Mesenchymal stem cell (in vitro differentiated cells and primary cell): ENCODE data around the gene ZNF79.

Experiments
- DNase-seq: peaks from one replicate; pipeline ENCODE4 v3.0.0-alpha.2; 2013
- H2AFZ ChIP-seq: one replicate; pipeline ENCODE4 v1.6.1; 2013; ENCODE audit warnings: low read depth, mild to moderate bottlenecking, control low read depth, inconsistent platforms, low read length, moderate library complexity
- H2AK5ac ChIP-seq: 2 replicates; pipeline ENCODE4 v1.6.1; 2013; ENCODE audit warnings: low read length, moderate library complexity, mild to moderate bottlenecking, inconsistent platforms; ENCODE audit not compliant: severe bottlenecking
- H2BK120ac ChIP-seq: one replicate; pipeline ENCODE4 v1.6.1; 2013; ENCODE audit warnings: low read depth, mild to moderate bottlenecking, inconsistent platforms, low read length, moderate library complexity
- H2BK12ac ChIP-seq, 2 experiments: one replicate each; pipeline ENCODE4 v1.6.1; 2013; ENCODE audit warnings: inconsistent platforms in 2 of 2, low read length in 2 of 2, mild to moderate bottlenecking in 2 of 2, moderate library complexity in 2 of 2, control low read depth in 1 of 2
- H2BK15ac ChIP-seq: one replicate; pipeline ENCODE4 v1.6.1; 2013; ENCODE audit warnings: mild to moderate bottlenecking, low read depth, inconsistent platforms; ENCODE audit not compliant: poor library complexity, severe bottlenecking
- H2BK5ac ChIP-seq: 2 replicates; pipeline ENCODE4 v1.6.1; 2013; ENCODE audit warnings: low read depth, mild to moderate bottlenecking, low read length, control low read depth, inconsistent platforms; ENCODE audit not compliant: poor library complexity, severe bottlenecking
- H3K14ac ChIP-seq, 2 experiments: one replicate each; pipeline ENCODE4 v1.6.1; 2013; ENCODE audit warnings: inconsistent platforms in 2 of 2, low read length in 2 of 2, control low read depth in 1 of 2, mild to moderate bottlenecking in 1 of 2, moderate library complexity in 1 of 2
- H3K18ac ChIP-seq, 2 experiments: one replicate each; pipeline ENCODE4 v1.6.1; 2013; ENCODE audit warnings: inconsistent platforms in 2 of 2, low read length in 2 of 2, control low read depth in 1 of 2, low read depth in 1 of 2, mild to moderate bottlenecking in 1 of 2
- H3K23ac ChIP-seq, 2 experiments: one replicate each; pipeline ENCODE4 v1.6.1; 2013; ENCODE audit warnings: inconsistent platforms in 2 of 2, low read length in 2 of 2, mild to moderate bottlenecking in 2 of 2, moderate library complexity in 2 of 2, control low read depth in 1 of 2
- H3K27ac ChIP-seq: 2 replicates; pipeline ENCODE4 v1.5.1; 2013; ENCODE audit warnings: mild to moderate bottlenecking, moderate library complexity, low read length, control low read depth, inconsistent platforms; ENCODE audit not compliant: poor library complexity, severe bottlenecking
- H3K27me3 ChIP-seq, 2 experiments: 2 replicates each; pipeline versions ENCODE4 v1.6.1 to v1.7.0; 2013; ENCODE audit warnings: low read length in 2 of 2, mild to moderate bottlenecking in 2 of 2, moderate library complexity in 2 of 2, control low read depth in 1 of 2, inconsistent platforms in 1 of 2; ENCODE audit not compliant: control insufficient read depth in 1 of 2, insufficient read depth in 1 of 2
- H3K36me3 ChIP-seq, 2 experiments: 2 replicates each; pipeline versions ENCODE4 v1.6.1 to v1.7.0; 2013; ENCODE audit warnings: low read length in 2 of 2, control low read depth in 1 of 2, inconsistent platforms in 1 of 2, low read depth in 1 of 2, mild to moderate bottlenecking in 1 of 2; ENCODE audit not compliant: insufficient read depth in 2 of 2, control insufficient read depth in 1 of 2
- H3K4ac ChIP-seq, 2 experiments: one replicate each; pipeline ENCODE4 v1.6.1; 2013; ENCODE audit warnings: inconsistent platforms in 2 of 2, low read length in 2 of 2, mild to moderate bottlenecking in 2 of 2, moderate library complexity in 2 of 2, control low read depth in 1 of 2, low read depth in 1 of 2
- H3K4me1 ChIP-seq: 2 replicates; pipeline ENCODE4 v1.6.1; 2013; ENCODE audit warnings: low read depth, low read length, control low read depth; ENCODE audit not compliant: control insufficient read depth, insufficient read depth
- H3K4me2 ChIP-seq: 2 replicates; pipeline ENCODE4 v1.6.1; 2013; ENCODE audit warnings: low read length, mild to moderate bottlenecking, inconsistent platforms; ENCODE audit not compliant: poor library complexity, severe bottlenecking
- H3K4me3 ChIP-seq, 2 experiments: 2 replicates each; pipeline versions ENCODE4 v1.5.1 to v1.7.0; 2013; ENCODE audit warnings: low read length in 2 of 2, mild to moderate bottlenecking in 2 of 2, control low read depth in 1 of 2, low read depth in 1 of 2; ENCODE audit not compliant: insufficient read depth in 1 of 2
- H3K79me1 ChIP-seq: replicated peaks from 2 replicates; pipeline ENCODE4 v1.6.1; 2013; ENCODE audit warnings: mild to moderate bottlenecking, control low read depth, low read length, inconsistent platforms; ENCODE audit not compliant: poor library complexity, severe bottlenecking
- H3K9ac ChIP-seq: 2 replicates; pipeline ENCODE4 v1.7.0; 2013; ENCODE audit warnings: mild to moderate bottlenecking, low read length, moderate library complexity
- H3K9me3 ChIP-seq: 2 replicates; pipeline ENCODE4 v1.7.0; 2013; ENCODE audit warnings: mild to moderate bottlenecking, low read length; ENCODE audit not compliant: control insufficient read depth
- H4K8ac ChIP-seq: one replicate; pipeline ENCODE4 v1.6.1; 2013; ENCODE audit warnings: inconsistent platforms, mild to moderate bottlenecking, low read length, moderate library complexity
- H4K91ac ChIP-seq: one replicate; pipeline ENCODE4 v1.6.1; 2013; ENCODE audit warnings: mild to moderate bottlenecking, low read length, inconsistent platforms
- WGBS: methylation state at CpG from one replicate; pipeline ENCODE4 v1.1.7; 2013; ENCODE audit warnings: mixed read lengths; 5-methylcytosine and 5-hydroxymethylcytosine counted together

Gene ZNF79

DNA sequence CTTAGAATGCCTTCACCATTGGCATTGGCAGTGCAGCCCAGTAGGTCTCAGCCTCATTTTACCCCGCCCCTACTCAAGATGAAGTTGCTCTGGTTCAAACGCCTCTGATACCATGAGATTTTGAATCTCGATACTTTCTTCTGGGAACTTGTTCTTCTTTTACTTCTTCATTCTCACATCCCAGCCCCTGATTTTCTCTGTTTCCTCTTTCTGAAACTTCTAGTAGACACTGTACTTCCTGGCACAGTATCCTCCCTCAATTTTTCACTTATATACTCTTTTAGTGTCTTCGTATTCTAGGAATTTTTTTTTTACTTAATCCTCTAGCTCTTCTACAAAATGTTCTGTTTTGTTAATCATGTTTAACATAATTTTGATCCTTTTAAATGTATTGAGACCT, 13.1 kb upstream of the ZNF79 start:
- H2BK12ac ChIP-seq: no peak overlapping the region
- H3K4me2 ChIP-seq: no peak overlapping the region
- H3K4me3 ChIP-seq: no peak overlapping the region
- no peak overlapping the region for H4K8ac ChIP-seq
- H3K27ac ChIP-seq: no peak overlapping the region
- H3K4ac ChIP-seq: no peak overlapping the region
- no peak overlapping the region for H2AFZ ChIP-seq
- no peaks in the 10 kb centered on the region for H3K9me3 ChIP-seq
- H2BK120ac ChIP-seq: no peak overlapping the region
- no peak overlapping the region for H3K14ac ChIP-seq
- no peak overlapping the region for H3K9ac ChIP-seq
- no peak overlapping the region for H3K23ac ChIP-seq
- H2AK5ac ChIP-seq: no peak overlapping the region
- H4K91ac ChIP-seq: no peak overlapping the region
- H3K18ac ChIP-seq: no peak overlapping the region
- H3K4me1 ChIP-seq: peaks cover 11% of the 10 kb centered on the region
- no peaks in the 10 kb centered on the region for H3K79me1 ChIP-seq
- no peak for DNase-seq
- peaks cover 0 to 7% of the 10 kb centered on the region in 2 experiments for H3K36me3 ChIP-seq
- no peak overlapping the region for H2BK5ac ChIP-seq
- H2BK15ac ChIP-seq: no peak overlapping the region
- peaks cover 0 to 68% of the 10 kb centered on the region in 2 experiments for H3K27me3 ChIP-seq
- WGBS: 93% methylated on average over 3 of the region's 4 CpGs

DNA sequence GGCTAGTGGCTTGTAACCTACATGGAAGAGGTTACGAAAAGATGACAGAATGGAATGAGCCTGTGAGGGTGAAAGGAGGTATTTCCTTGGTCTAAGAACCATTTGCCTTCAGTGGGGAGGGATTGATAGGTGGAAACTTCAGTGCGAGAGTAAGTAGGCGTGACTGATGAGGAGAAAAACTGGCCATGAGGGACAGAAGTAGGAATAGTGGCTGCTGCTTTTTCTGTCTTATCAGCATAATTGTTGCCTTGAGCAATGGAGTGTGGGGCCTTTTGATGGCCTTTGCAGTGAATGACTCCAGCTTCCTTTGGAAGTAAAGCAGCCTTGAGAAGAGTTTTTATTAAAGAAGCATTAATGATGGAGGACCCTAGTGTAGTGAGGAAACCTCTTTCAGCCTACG, 9.0 kb upstream of the ZNF79 start:
- DNase-seq: no peak
- no peaks in the 10 kb centered on the region for H3K9me3 ChIP-seq
- no peak overlapping the region for H2AK5ac ChIP-seq
- no peak overlapping the region for H3K14ac ChIP-seq
- H2BK120ac ChIP-seq: no peak overlapping the region
- no peaks in the 10 kb centered on the region for H3K79me1 ChIP-seq
- WGBS: 84% methylated on average over 3 of the region's 4 CpGs
- no peak overlapping the region for H4K91ac ChIP-seq
- no peak overlapping the region for H3K18ac ChIP-seq
- H3K4me1 ChIP-seq: no peaks in the 10 kb centered on the region
- H3K4me3 ChIP-seq: no peak overlapping the region
- H3K4me2 ChIP-seq: no peak overlapping the region
- H3K4ac ChIP-seq: no peak overlapping the region
- H2BK12ac ChIP-seq: no peak overlapping the region
- H3K9ac ChIP-seq: no peak overlapping the region
- H3K23ac ChIP-seq: no peak overlapping the region
- peaks cover 0 to 4% of the 10 kb centered on the region in 2 experiments for H3K36me3 ChIP-seq
- H2BK5ac ChIP-seq: no peak overlapping the region
- H4K8ac ChIP-seq: no peak overlapping the region
- no peak overlapping the region for H2BK15ac ChIP-seq
- H2AFZ ChIP-seq: no peak overlapping the region
- H3K27me3 ChIP-seq: peaks cover 0 to 67% of the 10 kb centered on the region in 2 experiments
- H3K27ac ChIP-seq: no peak overlapping the region

DNA sequence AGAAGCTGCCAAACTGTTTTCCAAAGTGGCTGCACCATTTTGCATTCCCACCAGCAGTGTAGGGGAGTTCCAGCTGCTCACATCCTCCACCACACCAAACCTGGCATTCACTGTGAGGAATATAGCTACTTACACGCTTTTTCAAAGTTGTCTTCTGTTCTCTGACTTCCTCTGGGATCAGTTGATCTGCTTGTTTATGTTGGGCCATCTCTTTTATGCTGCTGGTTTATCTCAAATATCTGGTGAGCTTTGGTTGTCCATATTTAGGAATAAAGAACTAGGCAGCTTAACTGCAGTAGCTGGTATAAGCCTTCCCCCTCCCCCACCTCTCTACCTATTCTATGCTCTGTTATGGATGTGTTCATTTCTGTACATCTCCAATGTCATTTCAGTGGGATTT, 8.5 kb upstream of the ZNF79 start:
- H3K36me3 ChIP-seq: peaks cover 0 to 4% of the 10 kb centered on the region in 2 experiments
- H3K9me3 ChIP-seq: no peaks in the 10 kb centered on the region
- no peak overlapping the region for H3K27ac ChIP-seq
- no peak overlapping the region for H2BK15ac ChIP-seq
- H4K8ac ChIP-seq: no peak overlapping the region
- no peaks in the 10 kb centered on the region for H3K79me1 ChIP-seq
- H2BK120ac ChIP-seq: no peak overlapping the region
- no peak overlapping the region for H2AFZ ChIP-seq
- no peak overlapping the region for H2BK5ac ChIP-seq
- no peaks in the 10 kb centered on the region for H3K4me1 ChIP-seq
- no peak overlapping the region for H2AK5ac ChIP-seq
- no peak for DNase-seq
- H3K18ac ChIP-seq: no peak overlapping the region
- H3K4me2 ChIP-seq: no peak overlapping the region
- no CpG with 5 or more reads among the region's 1 CpG for WGBS
- no peak overlapping the region for H3K4me3 ChIP-seq
- no peak overlapping the region for H3K14ac ChIP-seq
- no peak overlapping the region for H3K4ac ChIP-seq
- peaks cover 0 to 64% of the 10 kb centered on the region in 2 experiments for H3K27me3 ChIP-seq
- H4K91ac ChIP-seq: no peak overlapping the region
- no peak overlapping the region for H3K9ac ChIP-seq
- no peak overlapping the region for H2BK12ac ChIP-seq
- H3K23ac ChIP-seq: no peak overlapping the region

DNA sequence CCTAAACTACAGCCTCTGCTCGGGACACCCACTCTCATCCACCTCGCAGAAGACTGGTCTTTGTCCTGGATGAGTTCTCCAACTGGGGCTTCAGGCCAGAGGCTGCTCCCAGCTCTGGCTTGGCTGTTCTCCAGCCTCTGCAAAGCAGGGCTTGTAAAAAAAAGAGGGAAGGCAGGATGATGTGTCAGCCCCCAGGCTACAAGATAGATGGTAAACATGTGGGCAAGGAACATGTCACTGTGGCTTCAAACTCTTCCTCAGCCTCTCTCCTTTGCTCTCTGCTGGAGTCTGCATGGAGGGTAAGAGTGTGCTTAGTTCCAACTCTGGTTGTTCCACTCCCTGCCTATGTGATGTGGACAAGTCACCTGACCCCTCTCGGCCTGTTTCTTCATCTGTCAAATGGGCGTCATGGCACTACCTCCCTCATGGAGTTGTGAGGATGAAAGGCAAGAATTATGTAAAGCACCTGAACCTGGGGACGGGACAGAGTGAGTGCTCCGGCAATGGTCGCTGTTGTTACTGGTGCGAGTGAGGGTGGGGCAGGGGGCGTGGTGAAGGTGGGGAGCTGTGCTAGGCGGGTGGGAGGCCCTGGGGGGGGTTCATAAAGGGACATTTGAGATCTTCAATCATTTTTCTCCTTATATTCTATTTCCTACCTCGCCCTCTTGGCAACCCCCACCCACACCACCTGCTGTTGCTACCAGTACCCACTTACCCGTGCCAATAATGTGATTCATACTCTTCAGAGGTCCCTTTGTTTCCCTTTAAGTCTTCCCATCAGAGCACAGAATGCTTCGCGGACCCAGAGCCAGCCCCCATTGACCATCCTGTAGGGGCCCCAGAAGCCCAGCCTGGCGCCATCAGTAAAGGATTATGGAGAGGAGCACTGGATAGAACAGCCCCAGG, 6.8 kb upstream of the ZNF79 start:
- no peak overlapping the region for H2AK5ac ChIP-seq
- H3K36me3 ChIP-seq: peaks cover 0 to 4% of the 10 kb centered on the region in 2 experiments
- no peak overlapping the region for H3K4me3 ChIP-seq
- no peak overlapping the region for H4K91ac ChIP-seq
- H3K4me2 ChIP-seq: no peak overlapping the region
- no peak overlapping the region for H3K23ac ChIP-seq
- peaks cover 3% of the 10 kb centered on the region for H3K79me1 ChIP-seq
- H3K27me3 ChIP-seq: peaks cover 0 to 52% of the 10 kb centered on the region in 2 experiments
- no peaks in the 10 kb centered on the region for H3K9me3 ChIP-seq
- H2BK12ac ChIP-seq: no peak overlapping the region
- H3K27ac ChIP-seq: no peak overlapping the region
- H2AFZ ChIP-seq: no peak overlapping the region
- no peak overlapping the region for H2BK5ac ChIP-seq
- no peak overlapping the region for H2BK120ac ChIP-seq
- H4K8ac ChIP-seq: no peak overlapping the region
- no peak overlapping the region for H3K18ac ChIP-seq
- no peaks in the 10 kb centered on the region for H3K4me1 ChIP-seq
- H2BK15ac ChIP-seq: no peak overlapping the region
- H3K14ac ChIP-seq: no peak overlapping the region
- no peak overlapping the region for H3K9ac ChIP-seq
- H3K4ac ChIP-seq: no peak overlapping the region
- WGBS: 86% methylated on average over 10 of the region's 15 CpGs
- DNase-seq: peak; percentile 63
